GM23338 (cell line): ENCODE data around the gene ANO6. TPM values are rescaled to one million over a fixed set of nuclear protein-coding genes. Genes with fewer than 3 reads are reported as not detected.

ENCODE experiments used
- ATAC-seq: fragments of 200-7000 bp; cut with Tn5 transposase; 3 replicates; pipeline ENCODE4 v1.9.1; 2020
- DNase-seq: peaks from one replicate; pipeline ENCODE4 v3.0.0-alpha.2; 2015; ENCODE audit warnings: low spot score
- H2AFZ ChIP-seq: fragments of 200-600 bp; sonication (generic); 2 replicates; pipeline ENCODE4 v1.8.0; 2016; ENCODE audit warnings: antibody characterized with exemption, mild to moderate bottlenecking, moderate library complexity
- H3F3A ChIP-seq: fragments of 200-600 bp; sonication (generic); replicated peaks from 2 replicates; pipeline ENCODE4 v1.8.0; 2017; ENCODE audit warnings: antibody characterized with exemption, mixed run types, low read depth
- H3K27ac ChIP-seq: fragments of 200-600 bp; sonication (generic); 2 replicates; pipeline ENCODE4 v1.6.1; 2016; ENCODE audit warnings: low read depth
- H3K27me3 ChIP-seq: fragments of 200-600 bp; sonication (generic); 2 replicates; pipeline ENCODE4 v1.8.0; 2016; ENCODE audit warnings: mild to moderate bottlenecking, mixed run types, moderate library complexity; ENCODE audit not compliant: insufficient read depth
- H3K36me3 ChIP-seq: fragments of 200-600 bp; sonication (generic); 2 replicates; pipeline ENCODE4 v1.8.0; 2016; ENCODE audit warnings: mild to moderate bottlenecking; ENCODE audit not compliant: insufficient read depth
- H3K4me1 ChIP-seq: fragments of 200-600 bp; sonication (generic); 2 replicates; pipeline ENCODE4 v1.8.0; 2016; ENCODE audit warnings: mild to moderate bottlenecking, moderate library complexity; ENCODE audit not compliant: insufficient read depth
- H3K4me2 ChIP-seq: fragments of 200-600 bp; sonication (generic); 2 replicates; pipeline ENCODE4 v1.7.1; 2017; ENCODE audit warnings: mixed run types
- H3K4me3 ChIP-seq: fragments of 200-600 bp; sonication (generic); 2 replicates; pipeline ENCODE4 v1.6.1; 2016; ENCODE audit warnings: mixed run types
- H3K79me2 ChIP-seq: fragments of 200-600 bp; sonication (generic); replicated peaks from 2 replicates; pipeline ENCODE4 v1.8.0; 2017; ENCODE audit warnings: mild to moderate bottlenecking; ENCODE audit not compliant: insufficient read depth
- H3K9me2 ChIP-seq: fragments of 200-600 bp; sonication (generic); 2 replicates; pipeline ENCODE4 v1.8.0; 2017; ENCODE audit not compliant: insufficient read depth
- H4K20me1 ChIP-seq: fragments of 200-600 bp; sonication (generic); replicated peaks from 2 replicates; pipeline ENCODE4 v1.8.0; 2017; ENCODE audit warnings: mild to moderate bottlenecking; ENCODE audit not compliant: insufficient read depth
- H3K27ac Mint-ChIP-seq: 2 replicates; pipeline ENCODE4 v1.8.0; 2020; ENCODE audit warnings: inconsistent platforms, mild to moderate bottlenecking, moderate library complexity, mixed read lengths
- H3K27me3 Mint-ChIP-seq: 3 replicates; pipeline ENCODE4 v1.8.0; 2022; ENCODE audit warnings: low read depth, mild to moderate bottlenecking, moderate library complexity, mixed read lengths, inconsistent platforms; ENCODE audit not compliant: insufficient read depth, poor library complexity
- H3K36me3 Mint-ChIP-seq: 3 replicates; pipeline ENCODE4 v1.8.0; 2021; ENCODE audit warnings: low read depth, mild to moderate bottlenecking, inconsistent platforms, moderate library complexity, mixed read lengths
- H3K4me1 Mint-ChIP-seq: 3 replicates; pipeline ENCODE4 v1.8.0; 2020; ENCODE audit warnings: mild to moderate bottlenecking, inconsistent platforms, mixed read lengths
- H3K4me3 Mint-ChIP-seq: 3 replicates; pipeline ENCODE4 v1.8.0; 2021; ENCODE audit warnings: moderate library complexity, mild to moderate bottlenecking, inconsistent platforms, mixed read lengths
- H3K9me3 Mint-ChIP-seq: 3 replicates; pipeline ENCODE4 v1.8.0; 2020; ENCODE audit warnings: moderate library complexity, mild to moderate bottlenecking, inconsistent platforms, mixed read lengths
- EZH2 ChIP-seq: fragments of 200-600 bp; sonication (generic); IDR thresholded peaks from one replicate; pipeline ENCODE4 v1.8.0; 2017; ENCODE audit warnings: antibody characterized with exemption, mild to moderate bottlenecking, low read depth; ENCODE audit not compliant: unreplicated experiment
- EZH2phosphoT487 ChIP-seq: fragments of 200-600 bp; sonication (generic); IDR thresholded peaks from one replicate; pipeline ENCODE4 v1.8.1; 2018; ENCODE audit warnings: antibody characterized with exemption; ENCODE audit not compliant: unreplicated experiment
- JUNB ChIP-seq: IDR thresholded peaks from one replicate; pipeline ENCODE4 v1.6.1; 2016; ENCODE audit warnings: antibody characterized with exemption; ENCODE audit not compliant: unreplicated experiment
- NANOG ChIP-seq: IDR thresholded peaks from 2 replicates; pipeline ENCODE4 v1.6.1; 2016; ENCODE audit warnings: antibody characterized with exemption, borderline replicate concordance
- ZNF114 ChIP-seq: fragments of 250-450 bp; sonication (Bioruptor Pico); IDR thresholded peaks from 2 replicates; pipeline ENCODE4 v1.5.0; 2020; ENCODE audit warnings: mild to moderate bottlenecking, moderate library complexity
- polyA plus RNA-seq: library from polyadenylated mRNA; unstranded; fragments of >200 nt; fragmentation: Nextera tagmentation; extraction: Ambion mirVana; gene quantifications from 2 replicates; pipeline ENCODE4 v1.2.1, GENCODE V29; 2016
- total RNA-seq: library from RNA; depleted of rRNA; stranded (reverse); fragments of >200 nt; shearing (Covaris generic); gene quantifications from 2 replicates; pipeline ENCODE4 v1.2.3, GENCODE V29; 2014
- TF ChIP-seq, protein P1 (sequence below): IDR thresholded peaks from 2 replicates; pipeline ENCODE4 v1.6.1; 2016; ENCODE audit warnings: antibody characterized with exemption
- TF ChIP-seq, protein P2 (sequence below): IDR thresholded peaks from one replicate; pipeline ENCODE4 v1.6.1; 2018; ENCODE audit warnings: antibody characterized with exemption; ENCODE audit not compliant: unreplicated experiment
- TF ChIP-seq, protein P3 (sequence below), 2 experiments: fragments of 200-600 bp in 1 of 2; sonication (generic) in 1 of 2; conservative IDR thresholded peaks; 2 replicates each; pipeline versions ENCODE4 v1.5.1 to v1.6.1; 2016 to 2017; ENCODE audit warnings: antibody characterized with exemption in 2 of 2, low read depth in 2 of 2, mild to moderate bottlenecking in 2 of 2, moderate library complexity in 1 of 2
- TF ChIP-seq, protein P4 (sequence below): fragments of 250-450 bp; sonication (Bioruptor Pico); IDR thresholded peaks from 2 replicates; pipeline ENCODE4 v1.5.0; 2020; ENCODE audit warnings: mild to moderate bottlenecking, moderate library complexity

Gene ANO6
- total and polyA plus RNA-seq, 2 experiments from 2014 or later = 21.1 to 48.9 TPM

DNA sequence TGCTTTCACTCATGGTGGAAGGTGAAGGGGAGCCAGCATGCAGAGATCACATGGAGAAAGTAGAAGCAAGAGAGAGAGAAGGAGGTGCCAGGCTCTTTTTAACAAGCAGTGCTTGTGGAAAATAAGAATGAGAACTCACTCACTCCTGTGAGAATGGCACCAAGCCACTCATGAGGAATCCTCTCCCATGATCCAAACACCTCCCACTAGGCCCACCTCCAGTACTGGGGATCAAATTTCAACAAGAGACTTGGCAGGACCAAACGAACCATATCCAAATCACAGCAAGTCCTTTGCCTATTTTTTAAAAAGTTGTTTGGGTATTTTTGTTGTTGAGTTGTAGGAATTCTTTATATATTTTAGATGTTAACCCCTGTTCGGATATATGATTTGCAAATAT lies 267.7 kb downstream of the ANO6 start:
- H3K4me1 Mint-ChIP-seq = peaks cover 7% of the 10 kb centered on the region; the same call in 2 of the 3 replicates
- H3K4me3 ChIP-seq = no peak overlapping the region
- H2AFZ ChIP-seq = no peak overlapping the region
- H3K27me3 Mint-ChIP-seq = no peaks in the 10 kb centered on the region
- H3K36me3 ChIP-seq = no peaks in the 10 kb centered on the region
- no peak overlapping the region for H3K4me2 ChIP-seq
- H3K9me2 ChIP-seq = no peaks in the 10 kb centered on the region; the same call in 1 of the 2 replicates
- H3K27ac Mint-ChIP-seq = no peak overlapping the region
- peaks cover 13% of the 10 kb centered on the region; the same call in 2 of the 3 replicates for H3K9me3 Mint-ChIP-seq
- no peaks in the 10 kb centered on the region for H4K20me1 ChIP-seq
- no peak overlapping the region for H3K4me3 Mint-ChIP-seq
- no peaks in the 10 kb centered on the region for H3F3A ChIP-seq
- peaks cover 5% of the 10 kb centered on the region; the same call in 1 of the 2 replicates for H3K4me1 ChIP-seq
- H3K36me3 Mint-ChIP-seq = peaks cover 3% of the 10 kb centered on the region; the same call in 1 of the 3 replicates
- DNase-seq = no peak
- ATAC-seq = no peak
- TF ChIP-seq, protein P1, sequence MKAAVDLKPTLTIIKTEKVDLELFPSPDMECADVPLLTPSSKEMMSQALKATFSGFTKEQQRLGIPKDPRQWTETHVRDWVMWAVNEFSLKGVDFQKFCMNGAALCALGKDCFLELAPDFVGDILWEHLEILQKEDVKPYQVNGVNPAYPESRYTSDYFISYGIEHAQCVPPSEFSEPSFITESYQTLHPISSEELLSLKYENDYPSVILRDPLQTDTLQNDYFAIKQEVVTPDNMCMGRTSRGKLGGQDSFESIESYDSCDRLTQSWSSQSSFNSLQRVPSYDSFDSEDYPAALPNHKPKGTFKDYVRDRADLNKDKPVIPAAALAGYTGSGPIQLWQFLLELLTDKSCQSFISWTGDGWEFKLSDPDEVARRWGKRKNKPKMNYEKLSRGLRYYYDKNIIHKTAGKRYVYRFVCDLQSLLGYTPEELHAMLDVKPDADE = no peak
- TF ChIP-seq NANOG = no peak
- TF ChIP-seq EZH2phosphoT487 = no peak
- TF ChIP-seq, protein P2, sequence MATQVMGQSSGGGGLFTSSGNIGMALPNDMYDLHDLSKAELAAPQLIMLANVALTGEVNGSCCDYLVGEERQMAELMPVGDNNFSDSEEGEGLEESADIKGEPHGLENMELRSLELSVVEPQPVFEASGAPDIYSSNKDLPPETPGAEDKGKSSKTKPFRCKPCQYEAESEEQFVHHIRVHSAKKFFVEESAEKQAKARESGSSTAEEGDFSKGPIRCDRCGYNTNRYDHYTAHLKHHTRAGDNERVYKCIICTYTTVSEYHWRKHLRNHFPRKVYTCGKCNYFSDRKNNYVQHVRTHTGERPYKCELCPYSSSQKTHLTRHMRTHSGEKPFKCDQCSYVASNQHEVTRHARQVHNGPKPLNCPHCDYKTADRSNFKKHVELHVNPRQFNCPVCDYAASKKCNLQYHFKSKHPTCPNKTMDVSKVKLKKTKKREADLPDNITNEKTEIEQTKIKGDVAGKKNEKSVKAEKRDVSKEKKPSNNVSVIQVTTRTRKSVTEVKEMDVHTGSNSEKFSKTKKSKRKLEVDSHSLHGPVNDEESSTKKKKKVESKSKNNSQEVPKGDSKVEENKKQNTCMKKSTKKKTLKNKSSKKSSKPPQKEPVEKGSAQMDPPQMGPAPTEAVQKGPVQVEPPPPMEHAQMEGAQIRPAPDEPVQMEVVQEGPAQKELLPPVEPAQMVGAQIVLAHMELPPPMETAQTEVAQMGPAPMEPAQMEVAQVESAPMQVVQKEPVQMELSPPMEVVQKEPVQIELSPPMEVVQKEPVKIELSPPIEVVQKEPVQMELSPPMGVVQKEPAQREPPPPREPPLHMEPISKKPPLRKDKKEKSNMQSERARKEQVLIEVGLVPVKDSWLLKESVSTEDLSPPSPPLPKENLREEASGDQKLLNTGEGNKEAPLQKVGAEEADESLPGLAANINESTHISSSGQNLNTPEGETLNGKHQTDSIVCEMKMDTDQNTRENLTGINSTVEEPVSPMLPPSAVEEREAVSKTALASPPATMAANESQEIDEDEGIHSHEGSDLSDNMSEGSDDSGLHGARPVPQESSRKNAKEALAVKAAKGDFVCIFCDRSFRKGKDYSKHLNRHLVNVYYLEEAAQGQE = no peak
- TF ChIP-seq, protein P3, sequence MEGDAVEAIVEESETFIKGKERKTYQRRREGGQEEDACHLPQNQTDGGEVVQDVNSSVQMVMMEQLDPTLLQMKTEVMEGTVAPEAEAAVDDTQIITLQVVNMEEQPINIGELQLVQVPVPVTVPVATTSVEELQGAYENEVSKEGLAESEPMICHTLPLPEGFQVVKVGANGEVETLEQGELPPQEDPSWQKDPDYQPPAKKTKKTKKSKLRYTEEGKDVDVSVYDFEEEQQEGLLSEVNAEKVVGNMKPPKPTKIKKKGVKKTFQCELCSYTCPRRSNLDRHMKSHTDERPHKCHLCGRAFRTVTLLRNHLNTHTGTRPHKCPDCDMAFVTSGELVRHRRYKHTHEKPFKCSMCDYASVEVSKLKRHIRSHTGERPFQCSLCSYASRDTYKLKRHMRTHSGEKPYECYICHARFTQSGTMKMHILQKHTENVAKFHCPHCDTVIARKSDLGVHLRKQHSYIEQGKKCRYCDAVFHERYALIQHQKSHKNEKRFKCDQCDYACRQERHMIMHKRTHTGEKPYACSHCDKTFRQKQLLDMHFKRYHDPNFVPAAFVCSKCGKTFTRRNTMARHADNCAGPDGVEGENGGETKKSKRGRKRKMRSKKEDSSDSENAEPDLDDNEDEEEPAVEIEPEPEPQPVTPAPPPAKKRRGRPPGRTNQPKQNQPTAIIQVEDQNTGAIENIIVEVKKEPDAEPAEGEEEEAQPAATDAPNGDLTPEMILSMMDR (conservative IDR thresholded peaks at IDR 0.05; ENCODE audit: low read depth in 2 of 2) = no peak
- TF ChIP-seq EZH2 = no peak
- TF ChIP-seq, protein P4, sequence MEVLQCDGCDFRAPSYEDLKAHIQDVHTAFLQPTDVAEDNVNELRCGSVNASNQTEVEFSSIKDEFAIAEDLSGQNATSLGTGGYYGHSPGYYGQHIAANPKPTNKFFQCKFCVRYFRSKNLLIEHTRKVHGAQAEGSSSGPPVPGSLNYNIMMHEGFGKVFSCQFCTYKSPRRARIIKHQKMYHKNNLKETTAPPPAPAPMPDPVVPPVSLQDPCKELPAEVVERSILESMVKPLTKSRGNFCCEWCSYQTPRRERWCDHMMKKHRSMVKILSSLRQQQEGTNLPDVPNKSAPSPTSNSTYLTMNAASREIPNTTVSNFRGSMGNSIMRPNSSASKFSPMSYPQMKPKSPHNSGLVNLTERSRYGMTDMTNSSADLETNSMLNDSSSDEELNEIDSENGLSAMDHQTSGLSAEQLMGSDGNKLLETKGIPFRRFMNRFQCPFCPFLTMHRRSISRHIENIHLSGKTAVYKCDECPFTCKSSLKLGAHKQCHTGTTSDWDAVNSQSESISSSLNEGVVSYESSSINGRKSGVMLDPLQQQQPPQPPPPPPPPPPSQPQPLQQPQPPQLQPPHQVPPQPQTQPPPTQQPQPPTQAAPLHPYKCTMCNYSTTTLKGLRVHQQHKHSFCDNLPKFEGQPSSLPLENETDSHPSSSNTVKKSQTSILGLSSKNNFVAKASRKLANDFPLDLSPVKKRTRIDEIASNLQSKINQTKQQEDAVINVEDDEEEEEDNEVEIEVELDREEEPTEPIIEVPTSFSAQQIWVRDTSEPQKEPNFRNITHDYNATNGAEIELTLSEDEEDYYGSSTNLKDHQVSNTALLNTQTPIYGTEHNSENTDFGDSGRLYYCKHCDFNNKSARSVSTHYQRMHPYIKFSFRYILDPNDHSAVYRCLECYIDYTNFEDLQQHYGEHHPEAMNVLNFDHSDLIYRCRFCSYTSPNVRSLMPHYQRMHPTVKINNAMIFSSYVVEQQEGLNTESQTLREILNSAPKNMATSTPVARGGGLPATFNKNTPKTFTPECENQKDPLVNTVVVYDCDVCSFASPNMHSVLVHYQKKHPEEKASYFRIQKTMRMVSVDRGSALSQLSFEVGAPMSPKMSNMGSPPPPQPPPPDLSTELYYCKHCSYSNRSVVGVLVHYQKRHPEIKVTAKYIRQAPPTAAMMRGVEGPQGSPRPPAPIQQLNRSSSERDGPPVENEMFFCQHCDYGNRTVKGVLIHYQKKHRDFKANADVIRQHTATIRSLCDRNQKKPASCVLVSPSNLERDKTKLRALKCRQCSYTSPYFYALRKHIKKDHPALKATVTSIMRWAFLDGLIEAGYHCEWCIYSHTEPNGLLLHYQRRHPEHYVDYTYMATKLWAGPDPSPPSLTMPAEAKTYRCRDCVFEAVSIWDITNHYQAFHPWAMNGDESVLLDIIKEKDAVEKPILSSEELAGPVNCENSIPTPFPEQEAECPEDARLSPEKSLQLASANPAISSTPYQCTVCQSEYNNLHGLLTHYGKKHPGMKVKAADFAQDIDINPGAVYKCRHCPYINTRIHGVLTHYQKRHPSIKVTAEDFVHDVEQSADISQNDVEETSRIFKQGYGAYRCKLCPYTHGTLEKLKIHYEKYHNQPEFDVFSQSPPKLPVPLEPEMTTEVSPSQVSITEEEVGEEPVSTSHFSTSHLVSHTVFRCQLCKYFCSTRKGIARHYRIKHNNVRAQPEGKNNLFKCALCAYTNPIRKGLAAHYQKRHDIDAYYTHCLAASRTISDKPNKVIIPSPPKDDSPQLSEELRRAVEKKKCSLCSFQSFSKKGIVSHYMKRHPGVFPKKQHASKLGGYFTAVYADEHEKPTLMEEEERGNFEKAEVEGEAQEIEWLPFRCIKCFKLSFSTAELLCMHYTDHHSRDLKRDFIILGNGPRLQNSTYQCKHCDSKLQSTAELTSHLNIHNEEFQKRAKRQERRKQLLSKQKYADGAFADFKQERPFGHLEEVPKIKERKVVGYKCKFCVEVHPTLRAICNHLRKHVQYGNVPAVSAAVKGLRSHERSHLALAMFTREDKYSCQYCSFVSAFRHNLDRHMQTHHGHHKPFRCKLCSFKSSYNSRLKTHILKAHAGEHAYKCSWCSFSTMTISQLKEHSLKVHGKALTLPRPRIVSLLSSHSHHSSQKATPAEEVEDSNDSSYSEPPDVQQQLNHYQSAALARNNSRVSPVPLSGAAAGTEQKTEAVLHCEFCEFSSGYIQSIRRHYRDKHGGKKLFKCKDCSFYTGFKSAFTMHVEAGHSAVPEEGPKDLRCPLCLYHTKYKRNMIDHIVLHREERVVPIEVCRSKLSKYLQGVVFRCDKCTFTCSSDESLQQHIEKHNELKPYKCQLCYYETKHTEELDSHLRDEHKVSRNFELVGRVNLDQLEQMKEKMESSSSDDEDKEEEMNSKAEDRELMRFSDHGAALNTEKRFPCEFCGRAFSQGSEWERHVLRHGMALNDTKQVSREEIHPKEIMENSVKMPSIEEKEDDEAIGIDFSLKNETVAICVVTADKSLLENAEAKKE (CRISPR knock-in tag) = no peak
- TF ChIP-seq JUNB = no peak
- TF ChIP-seq ZNF114 (CRISPR knock-in tag) = no peak
- H3K79me2 ChIP-seq = no peaks in the 10 kb centered on the region
- H3K27ac ChIP-seq = no peak overlapping the region
- H3K27me3 ChIP-seq = no peaks in the 10 kb centered on the region
